SU-DHL-6 (cell line): ENCODE data around the gene SLC7A4.
"Not testable (repeated sequence)": the region's sequence is repeated elsewhere in the genome, so short reads cannot be mapped to it uniquely, and the experiment has no call there.

ENCODE experiments used
- H2AFZ ChIP-seq: fragments of 200-600 bp; sonication (generic); 2 replicates; pipeline ENCODE4 v1.6.1; 2014; ENCODE audit warnings: low read depth, mild to moderate bottlenecking, moderate library complexity, mixed read lengths, antibody characterized with exemption, low read length; ENCODE audit not compliant: severe bottlenecking
- H3F3A ChIP-seq: fragments of 200-600 bp; shearing (Covaris generic); 2 replicates; pipeline ENCODE4 v1.6.0; 2016; ENCODE audit warnings: antibody characterized with exemption, mild to moderate bottlenecking; ENCODE audit not compliant: insufficient read depth
- H3K27ac ChIP-seq: fragments of 200-600 bp; sonication (generic); 2 replicates; pipeline ENCODE4 v1.5.1; 2016; ENCODE audit warnings: low read depth, mild to moderate bottlenecking, low read length, moderate library complexity, mixed read lengths
- H3K27me3 ChIP-seq: fragments of 200-600 bp; sonication (generic), shearing (Covaris generic); 2 replicates; pipeline ENCODE4 v1.6.0; 2014; ENCODE audit warnings: mild to moderate bottlenecking, low read length
- H3K36me3 ChIP-seq: fragments of 200-600 bp; sonication (generic); 2 replicates; pipeline ENCODE4 v1.6.1; 2014; ENCODE audit warnings: mild to moderate bottlenecking, low read length, mixed read lengths
- H3K4me2 ChIP-seq: fragments of 300-600, 200-600 bp; shearing (Covaris generic), sonication (generic); 2 replicates; pipeline ENCODE4 v1.6.0; 2014; ENCODE audit warnings: low read length, low read depth, mild to moderate bottlenecking; ENCODE audit not compliant: poor library complexity, severe bottlenecking
- H3K4me3 ChIP-seq: fragments of 200-600 bp; sonication (generic); 2 replicates; pipeline ENCODE4 v1.5.1; 2014; ENCODE audit warnings: antibody characterized with exemption, low read length, mild to moderate bottlenecking, mixed read lengths; ENCODE audit not compliant: insufficient read depth, poor library complexity, severe bottlenecking
- H3K79me2 ChIP-seq: fragments of 200-600 bp; sonication (generic); 2 replicates; pipeline ENCODE4 v1.6.1; 2014; ENCODE audit warnings: mild to moderate bottlenecking, low read length, moderate library complexity; ENCODE audit not compliant: insufficient read depth
- H3K9ac ChIP-seq: fragments of 200-600 bp; sonication (generic); 2 replicates; pipeline ENCODE4 v1.7.0; 2014; ENCODE audit warnings: mild to moderate bottlenecking, low read length
- H3K9me2 ChIP-seq: fragments of 200-600 bp; sonication (generic); replicated peaks from 2 replicates; pipeline ENCODE4 v1.6.1; 2014; ENCODE audit warnings: low read length; ENCODE audit not compliant: insufficient read depth
- H3K9me3 ChIP-seq: fragments of 200-600 bp; sonication (generic); 2 replicates; pipeline ENCODE4 v1.6.1; 2014; ENCODE audit warnings: low read length, mixed read lengths; ENCODE audit not compliant: insufficient read depth
- H4K20me1 ChIP-seq: fragments of 200-600 bp; sonication (generic); 2 replicates; pipeline ENCODE4 v1.6.1; 2014; ENCODE audit warnings: low read depth, mild to moderate bottlenecking, antibody characterized with exemption, low read length, moderate library complexity, mixed read lengths
- CTCF ChIP-seq: fragments of 200-600 bp; sonication (generic); IDR thresholded peaks from one replicate; pipeline ENCODE4 v1.5.1; 2017; ENCODE audit warnings: antibody characterized with exemption, mild to moderate bottlenecking, low read length, moderate library complexity; ENCODE audit not compliant: insufficient read depth, poor library complexity, severe bottlenecking
- EZH2phosphoT487 ChIP-seq: fragments of 200-600 bp; sonication (generic), shearing (Covaris generic); conservative IDR thresholded peaks from 2 replicates; pipeline ENCODE4 v1.6.1; 2018; ENCODE audit warnings: mild to moderate bottlenecking, antibody characterized with exemption, low read length, moderate library complexity, mixed read lengths

Gene SLC7A4

DNA sequence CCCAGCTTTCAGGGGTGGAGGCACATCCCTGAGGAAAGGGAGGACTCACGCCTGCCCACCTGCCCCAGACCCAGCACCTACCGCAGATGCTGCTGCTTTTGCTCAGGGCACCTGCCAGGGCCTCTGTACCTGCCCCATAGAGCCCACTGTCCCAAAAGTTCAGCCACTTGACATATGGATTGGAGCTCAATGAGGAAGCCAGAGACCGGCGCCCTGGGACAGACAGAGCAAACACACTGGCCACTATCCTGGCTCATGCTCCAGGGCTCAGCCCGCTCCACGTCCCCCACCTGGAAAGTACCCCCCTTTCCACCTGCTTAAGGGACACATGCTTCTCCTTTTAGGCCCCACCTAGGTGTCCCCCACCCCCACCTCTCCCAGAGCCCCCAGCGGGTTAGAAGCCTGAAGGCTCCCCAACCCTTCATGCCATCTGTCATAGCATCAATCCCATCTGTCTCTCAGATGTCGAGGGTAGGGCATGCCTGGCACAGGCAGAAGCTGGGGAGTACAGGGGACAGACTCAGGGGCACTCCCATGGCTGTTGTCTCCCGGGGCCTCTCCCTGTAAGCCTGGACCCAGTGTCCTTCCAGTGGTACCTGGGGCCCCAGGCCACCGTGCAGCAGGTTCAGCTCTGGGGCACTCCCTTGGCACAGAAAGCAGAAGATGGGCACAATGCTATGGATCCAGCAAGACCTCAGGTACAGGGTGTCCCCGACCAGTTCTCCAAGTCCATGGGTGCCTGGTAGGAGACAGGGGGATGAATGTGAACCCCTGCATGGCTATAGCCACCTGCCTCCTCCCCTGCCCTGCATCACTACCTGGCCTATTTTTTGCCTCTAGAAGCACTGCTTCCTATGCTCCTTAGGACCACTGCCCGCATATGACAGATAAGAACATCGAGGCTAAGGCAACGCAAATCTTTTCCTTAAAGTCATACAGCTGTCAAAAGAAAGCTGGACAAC lies 19.6 kb downstream of the SLC7A4 start:
- H3K9ac ChIP-seq, result no peak overlapping the region
- TF ChIP-seq EZH2phosphoT487 (no peak), CTCF (no peak)
- H2AFZ ChIP-seq, result no peak overlapping the region
- no peak overlapping the region for H3K4me2 ChIP-seq
- no peaks in the 10 kb centered on the region for H3K79me2 ChIP-seq
- no peaks in the 10 kb centered on the region for H3K9me2 ChIP-seq
- no peaks in the 10 kb centered on the region for H3K36me3 ChIP-seq
- no peak overlapping the region for H3K27ac ChIP-seq
- H4K20me1 ChIP-seq, result no peaks in the 10 kb centered on the region
- no peaks in the 10 kb centered on the region for H3F3A ChIP-seq
- H3K4me3 ChIP-seq, result no peak overlapping the region
- H3K27me3 ChIP-seq, result no peaks in the 10 kb centered on the region
- H3K9me3 ChIP-seq, result no peaks in the 10 kb centered on the region

GRCh38 chr22:21010426-21011113 lies 21.8 kb downstream of the SLC7A4 start:
- Histone ChIP-seq H3K27ac (no peak overlapping the region), H3K9me3 (no peaks in the 10 kb centered on the region), H3K27me3 (no peaks in the 10 kb centered on the region), H3K4me2 (no peak overlapping the region), H3F3A (no peaks in the 10 kb centered on the region), H3K9me2 (no peaks in the 10 kb centered on the region), H3K4me3 (no peak overlapping the region), H3K9ac (no peak overlapping the region), H4K20me1 (no peaks in the 10 kb centered on the region), H3K36me3 (no peaks in the 10 kb centered on the region), H3K79me2 (no peaks in the 10 kb centered on the region), H2AFZ (no peak overlapping the region)
- TF ChIP-seq CTCF, result no peak
- TF ChIP-seq EZH2phosphoT487, result no peak

- Histone ChIP-seq H2AFZ (no peak overlapping the region), H3K27me3 (no peaks in the 10 kb centered on the region), H3K9me3 (no peaks in the 10 kb centered on the region), H3K4me2 (no peak overlapping the region), H4K20me1 (no peaks in the 10 kb centered on the region), H3K4me3 (no peak overlapping the region), H3K79me2 (no peaks in the 10 kb centered on the region), H3K9me2 (no peaks in the 10 kb centered on the region), H3K36me3 (no peaks in the 10 kb centered on the region), H3K9ac (no peak overlapping the region), H3F3A (no peaks in the 10 kb centered on the region), H3K27ac (no peak overlapping the region)
- TF ChIP-seq CTCF (no peak), EZH2phosphoT487 (no peak)
These were observed 22.5 kb downstream of the SLC7A4 start for GRCh38 chr22:21009638-21010425.

DNA sequence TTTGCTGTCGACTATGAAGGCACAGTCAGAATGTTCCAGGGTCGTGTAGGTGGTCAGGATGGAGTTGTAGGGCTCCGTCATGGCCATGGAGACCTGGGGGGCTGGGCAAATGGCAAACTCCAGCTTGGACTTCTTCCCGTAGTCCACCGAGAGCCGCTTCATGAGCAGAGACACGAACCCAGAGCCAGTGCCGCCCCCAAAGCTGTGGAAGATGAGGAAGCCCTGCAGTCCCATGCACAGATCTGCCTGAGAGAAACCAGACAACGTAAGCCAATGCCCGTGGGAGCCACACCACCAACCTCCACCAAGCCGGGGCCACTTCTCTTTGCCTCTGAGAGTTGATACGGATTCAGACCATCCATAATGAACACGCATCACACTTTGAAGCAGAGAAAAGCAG lies 23.2 kb downstream of the SLC7A4 start:
- H3F3A ChIP-seq, H3K9ac ChIP-seq, H3K9me2 ChIP-seq, H3K79me2 ChIP-seq, H3K9me3 ChIP-seq, H3K4me3 ChIP-seq, H3K4me2 ChIP-seq, H3K27ac ChIP-seq, H3K27me3 ChIP-seq, H3K36me3 ChIP-seq, H2AFZ ChIP-seq, H4K20me1 ChIP-seq: not testable (repeated sequence)
